GM23338 (cell line): ENCODE data around the gene DAW1. TPM values are rescaled to one million over a fixed set of nuclear protein-coding genes. Genes with fewer than 3 reads are reported as not detected.
A peak's percentile ranks its signal among the peaks of the same experiment; 100 is the strongest.

Experiments
- ATAC-seq: fragments of 200-7000 bp; cut with Tn5 transposase; 3 replicates; pipeline ENCODE4 v1.9.1; 2020
- DNase-seq: peaks from one replicate; pipeline ENCODE4 v3.0.0-alpha.2; 2015; ENCODE audit warnings: low spot score
- H2AFZ ChIP-seq: fragments of 200-600 bp; sonication (generic); 2 replicates; pipeline ENCODE4 v1.8.0; 2016; ENCODE audit warnings: antibody characterized with exemption, mild to moderate bottlenecking, moderate library complexity
- H3F3A ChIP-seq: fragments of 200-600 bp; sonication (generic); replicated peaks from 2 replicates; pipeline ENCODE4 v1.8.0; 2017; ENCODE audit warnings: antibody characterized with exemption, mixed run types, low read depth
- H3K27ac ChIP-seq: fragments of 200-600 bp; sonication (generic); 2 replicates; pipeline ENCODE4 v1.6.1; 2016; ENCODE audit warnings: low read depth
- H3K27me3 ChIP-seq: fragments of 200-600 bp; sonication (generic); 2 replicates; pipeline ENCODE4 v1.8.0; 2016; ENCODE audit warnings: mild to moderate bottlenecking, mixed run types, moderate library complexity; ENCODE audit not compliant: insufficient read depth
- H3K36me3 ChIP-seq: fragments of 200-600 bp; sonication (generic); 2 replicates; pipeline ENCODE4 v1.8.0; 2016; ENCODE audit warnings: mild to moderate bottlenecking; ENCODE audit not compliant: insufficient read depth
- H3K4me1 ChIP-seq: fragments of 200-600 bp; sonication (generic); 2 replicates; pipeline ENCODE4 v1.8.0; 2016; ENCODE audit warnings: mild to moderate bottlenecking, moderate library complexity; ENCODE audit not compliant: insufficient read depth
- H3K4me2 ChIP-seq: fragments of 200-600 bp; sonication (generic); 2 replicates; pipeline ENCODE4 v1.7.1; 2017; ENCODE audit warnings: mixed run types
- H3K4me3 ChIP-seq: fragments of 200-600 bp; sonication (generic); 2 replicates; pipeline ENCODE4 v1.6.1; 2016; ENCODE audit warnings: mixed run types
- H3K79me2 ChIP-seq: fragments of 200-600 bp; sonication (generic); replicated peaks from 2 replicates; pipeline ENCODE4 v1.8.0; 2017; ENCODE audit warnings: mild to moderate bottlenecking; ENCODE audit not compliant: insufficient read depth
- H3K9me2 ChIP-seq: fragments of 200-600 bp; sonication (generic); 2 replicates; pipeline ENCODE4 v1.8.0; 2017; ENCODE audit not compliant: insufficient read depth
- H4K20me1 ChIP-seq: fragments of 200-600 bp; sonication (generic); replicated peaks from 2 replicates; pipeline ENCODE4 v1.8.0; 2017; ENCODE audit warnings: mild to moderate bottlenecking; ENCODE audit not compliant: insufficient read depth
- H3K27ac Mint-ChIP-seq: 2 replicates; pipeline ENCODE4 v1.8.0; 2020; ENCODE audit warnings: inconsistent platforms, mild to moderate bottlenecking, moderate library complexity, mixed read lengths
- H3K27me3 Mint-ChIP-seq: 3 replicates; pipeline ENCODE4 v1.8.0; 2022; ENCODE audit warnings: low read depth, mild to moderate bottlenecking, moderate library complexity, mixed read lengths, inconsistent platforms; ENCODE audit not compliant: insufficient read depth, poor library complexity
- H3K36me3 Mint-ChIP-seq: 3 replicates; pipeline ENCODE4 v1.8.0; 2021; ENCODE audit warnings: low read depth, mild to moderate bottlenecking, inconsistent platforms, moderate library complexity, mixed read lengths
- H3K4me1 Mint-ChIP-seq: 3 replicates; pipeline ENCODE4 v1.8.0; 2020; ENCODE audit warnings: mild to moderate bottlenecking, inconsistent platforms, mixed read lengths
- H3K4me3 Mint-ChIP-seq: 3 replicates; pipeline ENCODE4 v1.8.0; 2021; ENCODE audit warnings: moderate library complexity, mild to moderate bottlenecking, inconsistent platforms, mixed read lengths
- H3K9me3 Mint-ChIP-seq: 3 replicates; pipeline ENCODE4 v1.8.0; 2020; ENCODE audit warnings: moderate library complexity, mild to moderate bottlenecking, inconsistent platforms, mixed read lengths
- CREB1 ChIP-seq: fragments of 250-450 bp; sonication (Bioruptor Pico); IDR thresholded peaks from 2 replicates; pipeline ENCODE4 v1.5.0; 2020; ENCODE audit warnings: low read depth, mild to moderate bottlenecking, moderate library complexity
- CTCF ChIP-seq, 2 experiments: fragments of 200-600 bp in 1 of 2; sonication (generic) in 1 of 2; conservative IDR thresholded peaks; 2 replicates each; pipeline versions ENCODE4 v1.5.1 to v1.6.1; 2016 to 2017; ENCODE audit warnings: antibody characterized with exemption in 2 of 2, low read depth in 2 of 2, mild to moderate bottlenecking in 2 of 2, moderate library complexity in 1 of 2
- ETS1 ChIP-seq: IDR thresholded peaks from 2 replicates; pipeline ENCODE4 v1.6.1; 2016; ENCODE audit warnings: antibody characterized with exemption
- EZH2 ChIP-seq: fragments of 200-600 bp; sonication (generic); IDR thresholded peaks from one replicate; pipeline ENCODE4 v1.8.0; 2017; ENCODE audit warnings: antibody characterized with exemption, mild to moderate bottlenecking, low read depth; ENCODE audit not compliant: unreplicated experiment
- EZH2phosphoT487 ChIP-seq: fragments of 200-600 bp; sonication (generic); IDR thresholded peaks from one replicate; pipeline ENCODE4 v1.8.1; 2018; ENCODE audit warnings: antibody characterized with exemption; ENCODE audit not compliant: unreplicated experiment
- JUNB ChIP-seq: IDR thresholded peaks from one replicate; pipeline ENCODE4 v1.6.1; 2016; ENCODE audit warnings: antibody characterized with exemption; ENCODE audit not compliant: unreplicated experiment
- NANOG ChIP-seq: IDR thresholded peaks from 2 replicates; pipeline ENCODE4 v1.6.1; 2016; ENCODE audit warnings: antibody characterized with exemption, borderline replicate concordance
- POLR2AphosphoS5 ChIP-seq: IDR thresholded peaks from 2 replicates; pipeline ENCODE4 v1.6.1; 2016; ENCODE audit warnings: antibody characterized with exemption, low read depth
- STAT1 ChIP-seq: IDR thresholded peaks from one replicate; pipeline ENCODE4 v1.6.1; 2016; ENCODE audit warnings: antibody characterized with exemption; ENCODE audit not compliant: unreplicated experiment
- ZNF331 ChIP-seq: fragments of 250-450 bp; sonication (Bioruptor Pico); IDR thresholded peaks from 2 replicates; pipeline ENCODE4 v1.5.0; 2020; ENCODE audit warnings: low read depth, mild to moderate bottlenecking, moderate library complexity
- ZNF462 ChIP-seq: fragments of 250-450 bp; sonication (Bioruptor Pico); IDR thresholded peaks from 2 replicates; pipeline ENCODE4 v1.5.0; 2020; ENCODE audit warnings: mild to moderate bottlenecking, moderate library complexity
- polyA plus RNA-seq: library from polyadenylated mRNA; unstranded; fragments of >200 nt; fragmentation: Nextera tagmentation; extraction: Ambion mirVana; gene quantifications from 2 replicates; pipeline ENCODE4 v1.2.1, GENCODE V29; 2016
- total RNA-seq: library from RNA; depleted of rRNA; stranded (reverse); fragments of >200 nt; shearing (Covaris generic); gene quantifications from 2 replicates; pipeline ENCODE4 v1.2.3, GENCODE V29; 2014

The DAW1 gene
- total and polyA plus RNA-seq, 2 experiments from 2014 or later = 0.71 to 2.0 TPM

GRCh38 chr2:227870710-227871374, 589 bp upstream of the DAW1 start (continued):
- TF ChIP-seq ZNF462 (CRISPR knock-in tag) (no peak), STAT1 (no peak), POLR2AphosphoS5 (no peak), JUNB (no peak), EZH2phosphoT487 (no peak)

GRCh38 chr2:227872676-227873075, 1.2 kb downstream of the DAW1 start:
- Histone ChIP-seq H3K4me1 (peaks cover 15% of the 10 kb centered on the region), H3K4me2 (no peak overlapping the region), H3K79me2 (no peaks in the 10 kb centered on the region), H4K20me1 (no peaks in the 10 kb centered on the region), H3F3A (no peaks in the 10 kb centered on the region), H3K4me3 (no peak overlapping the region), H3K27ac (no peak overlapping the region), H3K27me3 (no peaks in the 10 kb centered on the region), H2AFZ (no peak overlapping the region), H3K36me3 (no peaks in the 10 kb centered on the region), H3K9me2 (peaks cover 3% of the 10 kb centered on the region; the same call in 1 of the 2 replicates)
- no peak overlapping the region for H3K27ac Mint-ChIP-seq
- 0 out of 3 replicates have a peak overlapping the region, but pooled peaks have one; percentile 13 for H3K4me3 Mint-ChIP-seq
- no peak for DNase-seq
- TF ChIP-seq CTCF (conservative IDR thresholded peaks at IDR 0.05; ENCODE audit: low read depth in 2 of 2) = no peak
- TF ChIP-seq ZNF331 (CRISPR knock-in tag) = no peak
- no peak for TF ChIP-seq CREB1 (CRISPR knock-in tag)
- TF ChIP-seq ETS1 = no peak
- no peak for TF ChIP-seq EZH2
- TF ChIP-seq NANOG = no peak
- H3K9me3 Mint-ChIP-seq = no peaks in the 10 kb centered on the region; the same call in 2 of the 3 replicates
- peaks cover 13% of the 10 kb centered on the region for H3K4me1 Mint-ChIP-seq
- no peak for ATAC-seq
- H3K36me3 Mint-ChIP-seq = no peaks in the 10 kb centered on the region
- peaks cover 7% of the 10 kb centered on the region for H3K27me3 Mint-ChIP-seq
